HG03175 (cell line): ENCODE measurements around the gene PTPN18.
"Not testable (repeated sequence)": the region's sequence is repeated elsewhere in the genome, so short reads cannot be mapped to it uniquely, and the experiment has no call there.

Experiments used
- ATAC-seq: cut with Tn5 transposase; IDR thresholded peaks from one replicate; pipeline ENCODE4 v1.9.1; 2021; ENCODE audit warnings: mild to moderate bottlenecking, moderate library complexity; ENCODE audit not compliant: unreplicated experiment

The PTPN18 gene

DNA sequence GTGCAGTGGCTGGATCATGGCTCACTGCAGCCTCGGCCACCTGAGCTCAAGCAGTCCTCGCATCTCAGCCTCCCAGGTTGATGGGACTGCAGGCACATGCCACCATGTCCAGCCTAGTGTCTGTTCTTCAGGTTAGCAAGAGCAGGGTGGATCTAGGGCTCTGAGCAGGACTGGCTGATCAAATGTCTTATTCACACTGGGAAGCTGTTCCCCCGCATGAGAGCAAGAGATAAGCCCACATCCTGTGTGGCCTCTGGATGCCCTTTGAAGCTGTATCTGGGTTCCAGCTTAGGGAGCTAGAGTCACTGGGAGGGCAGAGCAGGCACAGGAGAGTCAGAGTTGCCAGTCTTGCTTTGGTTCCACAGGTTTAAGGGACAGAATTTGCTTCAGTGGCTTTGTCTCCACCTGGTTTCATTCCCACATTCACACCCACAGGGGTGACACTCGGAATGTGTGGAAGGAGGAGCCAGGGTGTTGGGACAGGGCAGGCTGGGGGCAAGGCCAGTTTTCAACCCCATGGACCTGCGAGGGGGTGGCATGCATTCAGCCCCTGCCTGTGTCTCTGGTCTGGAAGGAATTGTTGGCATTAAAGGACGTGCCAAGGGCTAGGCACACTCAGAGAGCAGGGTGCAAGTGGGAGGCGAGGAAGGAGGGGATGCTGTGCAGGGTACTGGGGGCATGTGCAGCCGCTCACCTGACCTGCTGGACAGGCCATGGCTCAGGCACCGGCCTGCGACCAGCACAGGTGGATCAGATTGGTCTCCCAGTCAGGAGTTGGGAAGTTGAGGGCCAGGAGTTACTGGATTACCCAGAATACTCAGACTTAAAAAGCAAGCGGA, 24.5 kb downstream of the PTPN18 start:
- ATAC-seq: no peak

DNA sequence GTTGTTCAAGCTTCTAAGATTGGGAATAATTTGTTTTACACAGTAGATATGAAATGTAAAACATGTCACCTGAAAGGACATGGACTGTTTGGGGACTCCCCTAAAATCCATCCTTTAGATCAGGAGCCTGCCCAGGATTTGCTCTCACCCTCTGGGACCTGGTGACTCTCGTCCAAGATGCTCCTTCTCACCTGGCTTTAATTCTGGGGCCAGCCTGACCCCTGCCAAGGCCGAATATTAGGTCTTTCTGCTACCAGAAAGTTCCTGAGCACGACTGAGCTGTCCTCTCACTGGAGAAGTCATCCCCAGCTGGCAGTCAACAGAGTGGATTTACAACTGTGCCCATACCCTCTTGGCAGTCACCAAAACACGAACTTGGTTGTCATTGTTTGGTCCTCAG, 25.3 kb downstream of the PTPN18 start:
- no peak for ATAC-seq

DNA sequence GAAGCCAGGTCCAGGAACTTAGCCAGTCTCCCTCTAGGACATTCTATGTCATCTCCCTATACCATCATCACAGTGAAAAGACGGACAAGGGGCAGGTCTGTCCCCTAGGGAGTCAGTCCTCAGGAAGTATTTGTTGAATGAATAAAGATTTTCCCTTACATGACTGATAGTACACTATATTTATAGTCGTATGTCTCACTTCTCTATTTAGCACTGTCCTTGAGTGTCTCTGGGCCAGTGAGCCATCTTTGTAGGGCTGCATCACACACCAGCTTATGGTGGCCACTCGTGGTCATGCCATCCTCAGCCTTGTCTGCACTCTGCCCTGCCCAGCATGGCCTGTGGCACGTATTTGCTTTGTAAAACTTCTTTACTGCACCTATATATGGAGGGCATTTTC, 25.8 kb downstream of the PTPN18 start:
- peak; percentile 26 for ATAC-seq

DNA sequence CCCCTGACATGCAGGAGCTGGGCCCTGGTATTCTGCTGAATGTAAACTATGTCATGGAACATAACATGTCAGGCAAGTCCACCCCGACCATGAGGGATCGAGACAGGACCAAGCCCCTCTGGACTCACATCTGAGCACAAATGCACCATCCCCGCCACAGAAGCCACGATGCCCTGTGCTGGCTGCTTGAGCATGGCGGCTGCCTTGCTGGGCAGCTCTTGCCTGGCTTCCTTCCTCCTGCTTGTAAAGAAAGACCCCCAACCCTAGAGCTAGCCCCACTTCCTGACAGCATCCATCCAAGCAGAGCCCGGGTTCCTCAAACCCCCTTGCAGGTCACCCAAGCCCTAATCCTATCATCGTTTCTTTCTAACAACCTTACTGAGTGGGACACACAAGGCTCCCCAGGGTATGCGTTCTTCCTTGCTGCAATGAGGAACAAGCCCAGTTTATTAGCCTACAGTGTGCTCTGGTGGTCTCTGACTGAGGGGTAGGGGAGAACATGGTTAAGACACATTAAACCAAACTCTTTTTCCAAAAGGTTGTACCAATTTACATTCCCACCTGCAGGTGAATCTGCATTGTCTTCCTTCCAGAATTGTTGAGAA, 26.6 kb downstream of the PTPN18 start:
- no peak for ATAC-seq

DNA sequence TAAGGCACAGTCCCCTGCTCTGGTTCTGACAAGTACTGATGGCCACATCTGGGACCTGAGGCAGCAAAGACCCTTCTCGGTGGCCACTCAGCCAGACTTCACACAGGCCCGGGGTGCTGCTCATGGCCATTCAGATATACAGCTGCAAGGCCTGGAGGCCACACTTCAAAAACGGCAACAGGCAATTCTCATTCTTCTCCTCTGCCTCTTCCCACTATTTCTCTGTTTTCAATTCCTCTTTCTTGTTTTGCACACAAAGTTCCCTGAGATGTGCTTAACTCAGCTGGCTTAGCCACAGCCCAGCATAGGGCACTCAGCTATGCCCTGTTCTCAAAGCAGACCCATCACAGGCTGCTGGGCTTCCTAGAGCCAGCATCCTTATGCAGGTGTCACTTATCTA, 29.9 kb downstream of the PTPN18 start:
- ATAC-seq: no peak

DNA sequence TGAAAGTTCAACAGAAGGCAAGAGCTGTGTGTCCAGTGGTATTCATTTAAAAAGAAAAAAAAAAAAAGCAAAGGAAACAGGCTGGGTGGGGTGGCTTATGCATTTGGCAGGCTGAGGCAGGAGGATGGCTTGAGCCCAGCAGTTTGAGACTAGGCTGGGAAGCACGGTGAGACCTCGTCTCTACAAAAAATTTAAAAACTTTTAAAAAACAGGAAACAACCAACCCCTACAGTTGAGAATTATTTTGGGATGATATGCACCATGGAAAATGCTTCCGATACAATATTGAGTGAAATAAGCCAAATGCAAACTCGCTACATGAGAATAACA, 31.2 kb downstream of the PTPN18 start:
- ATAC-seq: no peak

DNA sequence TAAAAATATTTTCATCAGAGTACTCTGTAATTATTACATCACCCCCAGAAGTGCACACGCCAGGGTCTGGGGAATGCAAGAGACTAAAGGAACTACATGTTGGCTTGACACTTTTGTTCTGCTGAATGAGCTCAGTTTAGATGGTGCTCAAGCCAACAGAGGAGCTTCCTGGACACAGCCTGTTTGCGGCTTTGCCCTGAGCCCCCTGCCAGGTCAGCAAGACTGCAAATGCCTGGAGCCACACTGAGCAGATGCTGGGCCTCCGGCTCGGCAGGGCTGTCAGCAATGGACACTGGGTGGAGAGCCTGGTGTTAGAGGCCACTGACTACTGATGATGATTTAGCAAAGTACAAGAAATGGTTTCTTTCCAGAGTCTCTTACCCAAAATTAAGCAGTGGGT, 31.9 kb downstream of the PTPN18 start:
- no peak for ATAC-seq

DNA sequence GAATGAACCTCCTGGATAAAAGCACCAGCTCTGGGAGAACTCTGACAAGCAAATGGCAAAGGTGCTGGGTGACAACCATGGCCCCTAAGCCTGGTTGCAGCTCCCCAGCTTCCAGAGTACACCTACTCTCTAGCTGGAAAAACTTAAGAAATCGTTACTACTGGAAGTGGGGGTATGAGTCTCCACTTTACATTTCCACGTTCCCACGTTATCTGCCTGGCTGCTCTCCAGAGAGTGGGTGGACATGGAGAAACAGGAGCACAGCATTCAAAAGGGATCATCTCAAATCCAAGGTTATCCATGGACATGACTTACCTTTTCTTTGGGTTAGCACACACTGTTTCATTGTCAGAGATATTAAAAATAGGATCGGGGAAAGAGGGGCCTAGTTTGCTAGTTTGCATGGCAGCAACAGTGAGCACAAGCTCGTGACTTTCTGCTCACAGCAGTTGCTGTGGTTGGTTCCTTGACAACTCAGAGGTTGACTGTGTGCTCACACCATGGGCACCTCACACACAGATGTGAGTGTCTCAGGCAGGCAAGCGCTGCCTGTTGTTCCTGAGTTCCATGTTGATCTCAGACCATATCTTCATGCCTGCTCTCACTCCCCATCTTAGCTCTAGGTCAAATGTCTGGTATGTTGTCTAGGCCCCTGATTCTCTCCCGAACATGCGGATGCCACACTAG, 32.5 kb downstream of the PTPN18 start:
- no peak for ATAC-seq

DNA sequence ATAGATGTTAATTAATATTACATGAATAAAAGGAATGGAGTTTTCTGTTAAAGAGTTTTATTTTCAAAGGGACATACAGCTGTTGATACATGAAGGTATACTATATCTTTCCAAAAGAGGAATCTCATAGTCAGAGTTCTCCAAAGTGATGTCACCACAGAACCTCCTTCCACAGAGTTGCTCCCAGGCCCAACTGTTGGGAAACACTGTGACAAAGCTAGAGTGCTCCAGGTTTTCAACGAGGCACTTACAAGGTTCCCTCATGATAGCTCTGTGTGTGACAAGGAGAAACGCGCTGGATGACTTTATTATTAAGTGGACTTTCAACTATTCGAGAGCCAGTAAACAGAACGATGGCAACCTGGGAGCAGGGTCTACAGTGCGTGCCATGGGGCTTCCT, 33.5 kb downstream of the PTPN18 start:
- no peak for ATAC-seq

DNA sequence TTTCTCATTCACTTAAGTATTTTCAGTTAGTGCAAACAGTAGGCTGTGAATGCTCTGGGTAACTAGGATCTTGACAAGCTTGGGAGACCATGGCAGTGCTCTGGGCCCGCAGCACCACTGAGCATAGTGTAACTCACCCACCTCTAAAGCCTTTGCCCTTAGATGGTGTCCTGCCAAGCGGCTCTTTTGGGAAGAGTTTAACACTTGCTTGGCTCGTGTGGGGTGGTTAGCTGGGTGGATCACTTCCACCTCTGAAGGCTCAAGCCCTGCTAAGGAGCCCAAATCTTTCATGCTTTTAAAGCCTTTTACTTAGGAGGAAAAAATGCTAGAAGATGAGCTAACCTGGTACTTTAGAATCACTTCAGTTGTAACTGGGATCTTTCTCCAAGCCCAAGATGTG, 33.9 kb downstream of the PTPN18 start:
- ATAC-seq: no peak

DNA sequence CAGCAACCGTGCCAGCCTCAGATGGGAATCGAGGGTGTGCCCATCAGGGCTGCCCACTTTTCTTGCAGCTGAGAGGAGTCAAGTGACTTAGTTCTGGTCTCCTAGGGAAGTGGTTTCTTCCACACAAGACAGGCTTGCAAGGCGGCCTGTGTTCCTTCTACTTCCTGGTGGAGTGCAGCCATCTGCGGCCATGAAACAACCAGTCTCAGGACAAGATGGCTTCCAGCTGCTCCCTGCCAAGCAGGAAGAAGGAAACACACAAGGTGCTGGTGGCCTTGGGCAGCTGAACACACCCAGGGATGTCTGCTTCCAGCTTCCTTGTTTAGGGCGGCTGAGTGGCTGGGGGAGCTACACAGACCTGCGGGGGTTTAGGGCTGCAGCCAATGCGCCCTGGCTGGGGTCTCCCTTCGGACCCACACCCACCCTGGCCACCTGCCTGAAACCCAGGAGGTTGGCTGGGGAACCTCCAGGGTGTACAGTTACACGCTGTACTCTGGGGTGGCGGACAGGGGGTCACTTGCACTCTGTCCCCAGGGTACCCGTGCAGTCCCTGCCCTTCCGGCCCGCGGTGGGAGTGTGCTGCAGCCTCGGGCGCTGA, 34.7 kb downstream of the PTPN18 start:
- ATAC-seq: peak; percentile 29

DNA sequence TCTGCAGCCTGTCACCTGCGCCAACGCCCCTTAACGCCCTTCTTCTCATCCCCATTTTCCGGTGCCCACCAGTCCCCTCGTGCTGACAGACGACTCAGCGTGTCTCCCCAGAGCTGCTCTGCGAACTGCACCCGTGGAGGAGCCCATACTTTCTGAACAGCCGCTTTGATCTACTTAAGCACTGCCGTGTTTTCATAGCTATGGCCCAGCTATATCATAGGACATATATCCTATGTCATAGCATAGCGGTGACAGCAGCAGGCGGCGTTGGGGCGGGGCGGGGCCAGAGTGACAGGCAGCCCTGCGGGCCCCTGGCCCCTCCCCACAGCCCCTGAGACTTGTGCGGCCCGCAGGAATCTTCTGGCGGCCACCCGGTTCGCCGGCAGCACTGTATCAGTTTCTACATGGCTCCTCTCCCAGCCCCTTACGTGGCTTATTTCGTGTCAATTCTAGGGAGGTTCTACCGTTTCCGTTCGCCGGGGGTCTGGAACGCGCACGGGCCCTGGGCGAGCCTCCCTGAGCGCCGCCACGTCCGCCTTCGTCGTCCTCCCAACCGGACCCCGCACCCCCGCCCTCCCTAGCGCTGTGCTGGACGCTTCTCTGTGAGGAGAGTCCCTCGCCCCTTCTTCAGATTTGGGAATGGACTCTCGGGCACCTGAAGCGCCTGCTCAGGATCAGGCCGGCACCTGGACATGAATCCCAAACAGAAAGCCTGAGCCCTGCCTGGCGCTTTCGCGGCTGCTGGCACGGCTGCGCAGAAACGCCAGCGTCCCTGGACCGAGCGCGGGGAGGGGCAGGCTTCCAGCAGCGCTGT, 35.4 kb downstream of the PTPN18 start:
- ATAC-seq: peak; percentile 94

DNA sequence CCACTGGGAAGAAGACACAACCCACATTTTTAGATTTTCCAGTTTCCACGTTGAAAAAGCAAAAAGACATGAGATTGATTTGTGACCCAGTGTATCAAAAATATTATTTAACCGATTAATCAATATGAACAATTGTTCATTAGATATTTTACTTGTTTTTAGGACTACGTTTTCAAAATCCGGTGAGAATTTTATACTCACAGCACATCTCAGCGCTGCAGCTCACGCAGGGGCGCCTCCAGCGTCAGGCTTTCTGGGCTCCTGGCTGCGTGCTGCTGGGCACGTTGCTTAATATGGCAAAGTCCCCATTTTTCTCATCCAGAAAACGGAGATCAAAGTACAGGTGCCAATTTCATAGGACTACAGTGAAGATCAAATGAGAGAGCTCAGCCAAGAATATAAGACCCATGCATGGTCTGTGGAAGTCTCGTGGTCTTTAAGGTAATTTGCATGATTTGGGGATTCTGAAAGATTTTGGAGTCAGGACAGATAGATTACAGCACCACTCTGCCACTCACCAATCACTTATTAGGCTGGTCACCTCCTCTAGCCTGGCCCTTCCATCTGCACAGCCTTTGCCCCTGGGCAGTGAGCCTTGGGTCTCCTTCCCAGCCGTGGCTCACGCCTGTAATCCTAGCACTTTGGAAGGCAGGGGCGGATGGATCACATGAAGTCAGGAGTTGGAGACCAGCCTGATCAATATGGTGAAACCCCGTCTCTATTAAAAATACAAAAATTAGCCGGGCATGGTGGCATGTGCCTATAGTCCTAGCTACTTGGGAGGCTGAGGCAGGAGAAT, 36.2 kb downstream of the PTPN18 start:
- no peak for ATAC-seq

DNA sequence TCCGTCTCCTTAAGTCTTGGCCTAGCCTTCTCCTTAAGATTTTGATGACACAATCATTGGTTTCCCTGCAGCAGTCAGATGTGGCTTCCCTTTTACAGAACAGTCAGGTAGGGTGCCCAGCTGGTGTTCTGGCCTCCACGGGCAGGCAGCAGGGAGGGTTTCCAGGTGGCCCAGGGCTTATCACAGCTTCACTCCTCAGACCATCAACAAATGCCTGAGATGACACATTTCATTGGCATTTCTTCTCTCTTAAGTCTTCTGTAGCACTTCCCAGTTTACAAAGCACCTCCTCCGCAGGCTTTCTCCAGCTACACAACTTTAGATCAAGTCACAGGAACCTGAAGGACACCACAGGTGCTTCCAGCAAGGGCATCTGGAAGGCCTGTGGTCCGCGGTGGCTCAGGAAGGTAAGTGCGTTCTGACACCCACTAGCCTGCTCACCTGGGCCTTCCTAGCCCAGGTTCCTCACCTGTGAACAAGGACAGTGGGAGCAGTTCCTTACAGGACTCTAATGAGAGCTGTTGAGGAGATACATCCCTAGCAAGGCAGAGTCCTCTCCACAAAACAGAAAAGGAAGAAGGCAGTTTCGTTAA, 37.6 kb downstream of the PTPN18 start:
- no peak for ATAC-seq

DNA sequence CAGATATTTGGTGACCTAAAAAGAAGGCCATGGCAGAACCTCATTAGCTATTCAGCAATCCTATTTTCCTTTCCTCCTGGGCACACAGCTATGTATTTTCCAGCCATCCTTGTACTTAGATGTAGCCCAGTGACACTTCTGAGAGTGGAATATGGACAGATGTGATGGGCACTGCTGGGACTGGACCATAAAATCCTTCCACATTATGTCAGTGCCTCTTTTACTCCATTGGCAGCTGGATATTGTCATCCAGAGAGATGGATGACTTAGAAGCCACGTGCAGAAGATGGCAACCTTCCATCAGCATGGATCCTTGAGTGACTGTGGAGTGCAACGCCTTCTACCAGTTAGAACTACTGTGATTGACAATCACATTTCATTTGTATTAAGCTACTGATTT, 50.4 kb downstream of the PTPN18 start:
- ATAC-seq: not testable (repeated sequence)

DNA sequence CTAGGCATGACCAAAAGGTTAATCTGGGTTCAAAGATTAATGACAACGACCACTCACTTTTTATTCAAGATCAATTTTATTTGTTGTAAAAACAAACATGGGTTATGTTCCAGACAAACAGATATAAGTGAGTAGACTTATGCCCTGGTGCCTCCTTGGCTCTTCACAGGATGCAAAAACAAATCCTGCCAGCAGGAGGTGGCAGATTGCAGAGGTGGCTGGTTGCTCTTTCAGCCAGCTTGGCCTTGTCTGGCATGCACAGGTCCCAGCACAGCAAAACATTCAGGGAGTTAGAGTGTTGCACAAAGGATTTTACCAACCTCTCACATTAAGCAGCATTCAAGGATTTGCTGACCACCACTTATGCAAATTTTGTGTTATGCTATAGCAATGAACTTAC, 60.8 kb downstream of the PTPN18 start:
- not testable (repeated sequence) for ATAC-seq

DNA sequence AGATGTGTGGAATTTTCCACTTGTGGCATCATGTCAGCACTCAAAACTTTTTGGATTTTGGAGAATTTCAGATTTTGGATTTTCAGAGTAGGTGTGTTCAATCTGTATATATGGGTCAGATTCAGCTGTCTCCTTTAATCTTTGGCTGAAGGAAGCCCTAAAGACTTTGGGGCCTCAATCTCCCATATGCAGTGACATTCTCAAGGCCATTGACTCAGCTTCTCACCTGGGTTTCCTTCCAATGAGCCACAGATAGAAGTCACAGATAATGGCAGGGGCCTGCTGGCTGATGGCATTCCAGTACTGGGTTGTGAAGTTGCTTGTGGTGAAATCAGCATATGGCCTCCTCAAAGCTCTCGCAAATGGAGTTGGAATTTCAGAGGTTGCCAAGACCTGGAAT, 63.0 kb downstream of the PTPN18 start:
- not testable (repeated sequence) for ATAC-seq
